NOMO-1 (cell line): ENCODE measurements around the gene EMP3.
A peak's percentile ranks its signal among the peaks of the same experiment; 100 is the strongest.
"Not testable (repeated sequence)": the region's sequence is repeated elsewhere in the genome, so short reads cannot be mapped to it uniquely, and the experiment has no call there.

Experiments used
- DNase-seq, 2 experiments: peaks; one replicate each; lab custom pipeline; 2025; ENCODE audit not compliant: unreplicated experiment in 2 of 2; lab: John Stamatoyannopoulos, UW

Gene EMP3

GRCh38 chr19:48325265-48325910 lies at the start of gene EMP3:
Gene EMP3 (plus strand): TSS chr19:48325552. CDS start chr19:48326845, 1,293 bp downstream.
- peak; percentile 81 to 93 for DNase-seq

- DNase-seq = no peak
Measured at GRCh38 chr19:48279747-48280146, 45.6 kb upstream of the EMP3 start.

GRCh38 chr19:48283908-48284307 lies 41.4 kb upstream of the EMP3 start:
- DNase-seq = no peak

GRCh38 chr19:48284896-48285295 lies 40.5 kb upstream of the EMP3 start:
- no peak for DNase-seq

GRCh38 chr19:48287748-48288147 lies 37.6 kb upstream of the EMP3 start:
- no peak for DNase-seq

- no peak for DNase-seq
Measured at GRCh38 chr19:48290401-48290770, 35.0 kb upstream of the EMP3 start.

- DNase-seq = peak; percentile 39 to 68
Measured at GRCh38 chr19:48290771-48291488, 34.4 kb upstream of the EMP3 start.

GRCh38 chr19:48291489-48291815 lies 33.9 kb upstream of the EMP3 start:
- DNase-seq = not testable (repeated sequence)

GRCh38 chr19:48292798-48293197 lies 32.6 kb upstream of the EMP3 start:
- no peak for DNase-seq

GRCh38 chr19:48295458-48295857 lies 29.9 kb upstream of the EMP3 start:
- no peak for DNase-seq

GRCh38 chr19:48296963-48297734 lies 28.2 kb upstream of the EMP3 start:
- DNase-seq = no peak

- no peak for DNase-seq
Measured at GRCh38 chr19:48297975-48298374, 27.4 kb upstream of the EMP3 start.

- DNase-seq = no peak
Measured at GRCh38 chr19:48301886-48302599, 23.3 kb upstream of the EMP3 start.

- DNase-seq = no peak
Measured at GRCh38 chr19:48302600-48302959, 22.8 kb upstream of the EMP3 start.

- DNase-seq = no peak
Measured at GRCh38 chr19:48303367-48303766, 22.0 kb upstream of the EMP3 start.

- no peak for DNase-seq
Measured at GRCh38 chr19:48303866-48304265, 21.5 kb upstream of the EMP3 start.

- no peak for DNase-seq
Measured at GRCh38 chr19:48308631-48309586, 16.4 kb upstream of the EMP3 start.

GRCh38 chr19:48309731-48310130 lies 15.6 kb upstream of the EMP3 start:
- not testable (repeated sequence) for DNase-seq

GRCh38 chr19:48310227-48310626 lies 15.1 kb upstream of the EMP3 start:
- no peak for DNase-seq

- no peak for DNase-seq
Measured at GRCh38 chr19:48311384-48311783, 14.0 kb upstream of the EMP3 start.
